Muscle layer of duodenum (tissue), 2 donors: ENCODE measurements around the gene EIF4ENIF1.
"Not testable (repeated sequence)": the region's sequence is repeated elsewhere in the genome, so short reads cannot be mapped to it uniquely, and the experiment has no call there.

Experiments
- H3K27ac ChIP-seq: one replicate; pipeline ENCODE4 v1.7.0; 2013; ENCODE audit warnings: mild to moderate bottlenecking, low read length
- H3K27me3 ChIP-seq: one replicate; pipeline ENCODE4 v1.7.0; 2013; ENCODE audit warnings: low read depth, mild to moderate bottlenecking, control low read depth, low read length
- H3K36me3 ChIP-seq, 2 donors: one replicate each; pipeline ENCODE4 v1.7.0; 2013; ENCODE audit warnings: low read length in 2 of 2, control low read depth in 1 of 2, mild to moderate bottlenecking in 1 of 2; ENCODE audit not compliant: insufficient read depth in 2 of 2, control insufficient read depth in 1 of 2
- H3K4me1 ChIP-seq, 2 donors: one replicate each; pipeline ENCODE4 v1.7.0; 2013; ENCODE audit warnings: low read length in 2 of 2, mild to moderate bottlenecking in 2 of 2, control low read depth in 1 of 2, moderate library complexity in 1 of 2; ENCODE audit not compliant: insufficient read depth in 2 of 2, control insufficient read depth in 1 of 2
- H3K4me3 ChIP-seq, 2 donors: one replicate each; pipeline ENCODE4 v1.7.0; 2013; ENCODE audit warnings: low read length in 2 of 2, low read depth in 1 of 2, mild to moderate bottlenecking in 1 of 2
- H3K9me3 ChIP-seq, 2 donors: one replicate each; pipeline ENCODE4 v1.7.0; 2013; ENCODE audit warnings: low read length in 2 of 2, control low read depth in 1 of 2, mild to moderate bottlenecking in 1 of 2; ENCODE audit not compliant: control insufficient read depth in 1 of 2
- donor health status: healthy.

EIF4ENIF1 gene, protein sequence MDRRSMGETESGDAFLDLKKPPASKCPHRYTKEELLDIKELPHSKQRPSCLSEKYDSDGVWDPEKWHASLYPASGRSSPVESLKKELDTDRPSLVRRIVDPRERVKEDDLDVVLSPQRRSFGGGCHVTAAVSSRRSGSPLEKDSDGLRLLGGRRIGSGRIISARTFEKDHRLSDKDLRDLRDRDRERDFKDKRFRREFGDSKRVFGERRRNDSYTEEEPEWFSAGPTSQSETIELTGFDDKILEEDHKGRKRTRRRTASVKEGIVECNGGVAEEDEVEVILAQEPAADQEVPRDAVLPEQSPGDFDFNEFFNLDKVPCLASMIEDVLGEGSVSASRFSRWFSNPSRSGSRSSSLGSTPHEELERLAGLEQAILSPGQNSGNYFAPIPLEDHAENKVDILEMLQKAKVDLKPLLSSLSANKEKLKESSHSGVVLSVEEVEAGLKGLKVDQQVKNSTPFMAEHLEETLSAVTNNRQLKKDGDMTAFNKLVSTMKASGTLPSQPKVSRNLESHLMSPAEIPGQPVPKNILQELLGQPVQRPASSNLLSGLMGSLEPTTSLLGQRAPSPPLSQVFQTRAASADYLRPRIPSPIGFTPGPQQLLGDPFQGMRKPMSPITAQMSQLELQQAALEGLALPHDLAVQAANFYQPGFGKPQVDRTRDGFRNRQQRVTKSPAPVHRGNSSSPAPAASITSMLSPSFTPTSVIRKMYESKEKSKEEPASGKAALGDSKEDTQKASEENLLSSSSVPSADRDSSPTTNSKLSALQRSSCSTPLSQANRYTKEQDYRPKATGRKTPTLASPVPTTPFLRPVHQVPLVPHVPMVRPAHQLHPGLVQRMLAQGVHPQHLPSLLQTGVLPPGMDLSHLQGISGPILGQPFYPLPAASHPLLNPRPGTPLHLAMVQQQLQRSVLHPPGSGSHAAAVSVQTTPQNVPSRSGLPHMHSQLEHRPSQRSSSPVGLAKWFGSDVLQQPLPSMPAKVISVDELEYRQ

DNA sequence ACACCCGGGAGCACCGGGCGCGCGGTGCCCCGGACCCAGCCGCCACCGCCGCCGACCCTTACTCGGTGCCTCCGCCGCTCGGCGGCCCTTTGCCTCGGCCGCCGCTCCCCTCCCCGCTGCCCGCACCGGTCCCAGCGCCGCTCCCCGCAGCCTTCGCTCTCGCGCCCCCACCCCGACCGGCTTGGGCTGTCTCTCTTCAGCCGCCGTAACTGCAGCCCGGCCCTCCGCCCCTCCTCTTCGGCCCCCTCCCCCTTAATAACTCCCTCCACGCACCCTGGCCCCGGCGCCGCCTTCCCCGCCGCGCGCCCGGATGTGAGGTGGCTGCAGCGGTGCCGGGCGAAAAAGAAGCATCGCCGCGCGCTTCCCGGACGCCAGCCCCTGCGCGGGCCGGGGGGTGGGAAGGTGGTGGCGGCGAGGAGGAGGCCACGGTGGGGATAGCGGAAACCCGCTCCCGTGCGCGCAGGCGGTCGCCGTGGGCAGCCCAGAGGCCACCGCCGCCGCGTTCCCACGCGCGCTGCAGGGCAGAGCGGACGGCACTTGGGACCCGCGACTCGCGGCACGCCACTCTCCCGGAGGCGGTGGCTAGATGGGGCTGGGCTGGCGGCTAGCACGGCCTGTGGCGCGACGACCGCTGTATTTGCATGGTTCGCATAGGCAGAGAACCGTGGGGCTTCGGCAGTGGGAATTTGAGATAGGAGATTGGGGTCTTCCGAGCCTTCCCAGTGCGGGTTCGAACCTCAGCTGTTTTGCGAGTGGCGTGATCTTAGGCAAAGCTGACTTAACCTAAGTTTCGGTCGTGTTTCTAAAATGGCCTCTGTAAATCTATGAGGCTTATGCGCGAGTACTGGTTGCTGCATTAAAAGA, at the start of gene EIF4ENIF1:
Gene EIF4ENIF1, minus strand, starts transcription at position 211 of the 864 bp plus-strand sequence. CDS start 1,124 bp downstream, outside the sequence.
- Histone ChIP-seq H3K4me1 (peaks cover 10 to 23% of the 10 kb centered on the region in 2 donors), H3K4me3 (peak within 1 kb of the TSS; percentile 81 to 87)

DNA sequence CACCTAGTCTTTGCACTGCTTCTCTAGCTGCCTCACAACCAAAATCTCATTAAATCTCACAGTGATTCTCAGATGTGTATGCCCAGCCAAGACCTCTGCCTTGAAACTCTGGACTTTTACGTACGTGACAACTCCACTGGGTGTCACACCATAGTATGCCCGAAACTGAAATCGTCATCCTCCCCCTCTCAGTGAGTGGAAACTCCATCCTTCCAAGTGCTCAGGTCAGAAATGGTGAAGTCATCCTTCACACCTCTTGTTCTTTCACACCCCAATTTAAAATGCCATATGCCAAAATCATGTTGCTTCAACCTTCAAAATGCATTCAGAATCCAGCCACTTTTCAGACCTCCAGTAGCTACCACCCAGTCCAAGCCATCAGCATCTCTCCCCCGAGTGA, 49.2 kb upstream of the EIF4ENIF1 start:
- H3K27me3 ChIP-seq = no peaks in the 10 kb centered on the region
- H3K27ac ChIP-seq = no peak overlapping the region

More for the DNA sequence above, at the start of gene EIF4ENIF1:
- H3K36me3 ChIP-seq = peaks cover 0 to 10% of the 10 kb centered on the region in 2 donors
- H3K27ac ChIP-seq = peak within 1 kb of the TSS; percentile 97
- H3K27me3 ChIP-seq = no peaks in the 10 kb centered on the region
- H3K9me3 ChIP-seq = no peaks in the 10 kb centered on the region

DNA sequence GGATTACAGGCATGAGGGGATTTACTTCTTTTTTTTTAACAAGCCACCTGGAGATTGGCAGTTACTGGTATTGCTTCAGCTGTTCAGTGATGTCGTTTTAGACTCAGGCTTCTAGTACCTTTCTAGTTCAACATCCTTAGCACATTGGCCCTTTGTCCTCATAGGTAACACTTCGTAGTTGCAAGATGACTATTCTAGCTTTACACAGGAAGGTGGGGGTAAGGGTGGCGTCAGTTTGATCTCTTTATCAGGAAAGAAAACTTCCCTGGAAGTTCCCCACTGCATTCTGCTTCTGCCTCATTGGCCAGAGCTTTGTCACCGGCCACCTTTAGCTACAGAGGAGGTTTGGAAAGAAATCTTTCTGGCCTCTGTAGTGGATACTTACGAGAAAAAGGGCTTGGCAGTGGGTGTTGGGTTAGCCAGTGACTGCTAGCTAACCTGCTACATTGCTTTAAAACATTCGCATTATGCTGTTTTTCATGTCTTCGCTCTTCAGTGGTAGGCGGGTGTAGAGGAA, 47.4 kb upstream of the EIF4ENIF1 start:
- Histone ChIP-seq H3K27me3 (no peaks in the 10 kb centered on the region), H3K4me1 (peaks cover 0 to 5% of the 10 kb centered on the region in 2 donors), H3K9me3 (no peaks in the 10 kb centered on the region), H3K27ac (no peak overlapping the region), H3K4me3 (no peak overlapping the region), H3K36me3 (peaks cover 0 to 8% of the 10 kb centered on the region in 2 donors)

More for the DNA sequence above, 49.2 kb upstream of the EIF4ENIF1 start:
- Histone ChIP-seq H3K4me3 (no peak overlapping the region), H3K36me3 (peaks cover 0 to 8% of the 10 kb centered on the region in 2 donors), H3K4me1 (no peaks in the 10 kb centered on the region), H3K9me3 (no peaks in the 10 kb centered on the region)

DNA sequence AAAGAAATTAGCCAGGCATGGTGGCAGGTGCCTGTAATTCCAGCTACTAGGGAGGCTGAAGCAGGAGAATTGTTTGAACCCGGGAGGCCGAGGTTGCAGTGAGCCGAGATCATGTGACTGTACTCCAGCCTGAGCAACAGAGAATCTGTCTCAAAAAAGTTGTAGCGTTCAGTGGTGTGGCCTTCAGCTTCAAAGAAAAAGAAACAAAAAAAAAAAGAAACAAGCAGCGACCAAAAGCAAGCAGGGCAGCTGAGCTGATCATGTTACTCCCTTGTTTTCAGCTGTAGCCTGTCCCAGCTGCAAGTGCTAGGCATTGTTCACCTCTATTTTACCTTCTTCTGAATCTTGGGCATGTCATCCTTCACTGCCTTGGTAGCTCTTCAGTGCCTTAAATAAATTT, 43.7 kb upstream of the EIF4ENIF1 start:
- H3K9me3 ChIP-seq = no peaks in the 10 kb centered on the region
- no peaks in the 10 kb centered on the region for H3K27me3 ChIP-seq
- no peak overlapping the region for H3K27ac ChIP-seq
- H3K4me1 ChIP-seq = peaks cover 0 to 20% of the 10 kb centered on the region in 2 donors
- H3K4me3 ChIP-seq = no peak overlapping the region
- H3K36me3 ChIP-seq = no peaks in the 10 kb centered on the region

DNA sequence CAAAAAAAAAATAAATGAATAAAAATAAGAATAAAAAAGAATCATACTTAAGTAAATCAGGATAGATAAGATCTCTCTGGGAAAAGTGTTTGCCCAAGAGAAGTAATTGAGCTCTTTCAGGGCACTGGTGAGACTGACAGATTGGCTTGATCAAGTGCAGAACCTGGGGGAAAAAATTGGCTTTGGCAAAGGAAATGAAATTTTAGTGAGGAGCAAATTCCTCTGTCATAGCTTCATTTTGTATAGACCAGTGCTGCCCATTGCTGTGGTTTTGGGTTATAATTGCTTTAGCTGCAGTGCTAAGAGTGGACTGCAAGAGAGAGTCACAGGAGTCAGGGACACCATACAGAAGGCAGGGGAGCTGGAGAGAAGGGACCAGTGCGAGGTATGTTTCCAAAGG, 42.4 kb upstream of the EIF4ENIF1 start:
- H3K9me3 ChIP-seq = no peaks in the 10 kb centered on the region
- no peaks in the 10 kb centered on the region for H3K27me3 ChIP-seq
- H3K27ac ChIP-seq = no peak overlapping the region
- no peak overlapping the region for H3K4me3 ChIP-seq
- H3K36me3 ChIP-seq = no peaks in the 10 kb centered on the region
- peaks cover 0 to 20% of the 10 kb centered on the region in 2 donors for H3K4me1 ChIP-seq

DNA sequence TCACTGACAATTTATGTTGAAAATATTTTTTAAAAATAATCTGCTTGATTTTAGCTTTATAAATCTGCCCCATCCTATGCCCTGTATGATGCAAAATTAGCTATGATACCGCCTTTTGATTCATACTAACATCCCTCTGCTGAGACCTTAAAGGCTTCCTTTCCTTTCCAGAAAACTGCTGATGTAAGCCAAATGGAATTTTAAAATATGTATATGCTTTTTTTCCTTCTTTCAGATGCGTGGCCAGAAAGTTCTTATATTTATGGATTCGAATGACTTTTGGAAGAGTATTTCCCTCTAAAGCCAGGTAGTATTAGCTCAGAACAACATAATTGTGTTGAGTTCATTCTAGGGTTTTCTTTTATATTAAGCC, 41.2 kb upstream of the EIF4ENIF1 start:
- H3K27ac ChIP-seq = peak overlapping the region; percentile 37
- no peak overlapping the region for H3K4me3 ChIP-seq
- H3K27me3 ChIP-seq = no peaks in the 10 kb centered on the region

DNA sequence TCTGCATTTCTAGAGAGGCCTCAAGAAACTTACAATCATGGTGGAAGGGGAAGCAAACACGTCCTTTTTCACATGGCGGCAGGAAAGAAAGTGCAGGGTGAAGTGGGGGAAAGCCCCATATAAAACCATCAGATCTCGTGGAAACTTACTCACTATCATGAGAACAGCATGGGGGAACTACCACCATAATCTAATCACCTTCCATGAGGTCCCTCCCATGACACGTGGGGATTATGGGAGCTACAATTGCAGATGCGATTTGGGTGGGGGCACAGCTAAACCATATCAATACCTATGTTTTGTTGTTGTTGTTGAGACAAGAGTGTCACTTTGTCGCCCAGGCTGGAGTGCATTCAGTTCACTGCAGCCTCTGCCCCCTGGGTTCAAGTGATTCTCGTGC, 36.6 kb upstream of the EIF4ENIF1 start:
- no peak overlapping the region for H3K27ac ChIP-seq
- H3K4me1 ChIP-seq = peaks cover 0 to 13% of the 10 kb centered on the region in 2 donors
- H3K4me3 ChIP-seq = no peak overlapping the region
- H3K9me3 ChIP-seq = no peaks in the 10 kb centered on the region
- no peaks in the 10 kb centered on the region for H3K27me3 ChIP-seq
- no peaks in the 10 kb centered on the region for H3K36me3 ChIP-seq

More for the DNA sequence above, 41.2 kb upstream of the EIF4ENIF1 start:
- peaks cover 0 to 20% of the 10 kb centered on the region in 2 donors for H3K4me1 ChIP-seq
- no peaks in the 10 kb centered on the region for H3K36me3 ChIP-seq
- H3K9me3 ChIP-seq = no peaks in the 10 kb centered on the region

DNA sequence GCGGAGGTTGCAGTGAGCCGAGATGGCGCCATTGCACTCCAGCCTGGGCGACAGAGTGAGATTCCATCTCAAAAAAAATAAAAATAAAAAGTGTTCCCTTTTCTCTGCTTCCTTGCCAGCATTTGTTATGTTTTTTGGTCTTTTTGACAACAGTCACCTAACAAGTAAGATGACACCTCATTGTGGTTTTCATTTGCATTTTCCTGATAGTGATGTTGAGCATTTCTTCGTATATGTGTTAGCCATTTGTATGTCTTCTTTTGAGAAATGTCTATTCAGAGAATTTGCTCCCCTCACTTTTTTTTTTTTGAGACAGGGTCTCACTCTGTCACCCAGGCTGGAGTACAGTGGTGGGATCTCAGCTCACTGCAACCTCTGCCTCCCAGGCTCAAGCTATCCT, 34.5 kb upstream of the EIF4ENIF1 start:
- not testable (repeated sequence) for H3K27me3 ChIP-seq, H3K27ac ChIP-seq, H3K9me3 ChIP-seq, H3K4me1 ChIP-seq, H3K36me3 ChIP-seq, H3K4me3 ChIP-seq

DNA sequence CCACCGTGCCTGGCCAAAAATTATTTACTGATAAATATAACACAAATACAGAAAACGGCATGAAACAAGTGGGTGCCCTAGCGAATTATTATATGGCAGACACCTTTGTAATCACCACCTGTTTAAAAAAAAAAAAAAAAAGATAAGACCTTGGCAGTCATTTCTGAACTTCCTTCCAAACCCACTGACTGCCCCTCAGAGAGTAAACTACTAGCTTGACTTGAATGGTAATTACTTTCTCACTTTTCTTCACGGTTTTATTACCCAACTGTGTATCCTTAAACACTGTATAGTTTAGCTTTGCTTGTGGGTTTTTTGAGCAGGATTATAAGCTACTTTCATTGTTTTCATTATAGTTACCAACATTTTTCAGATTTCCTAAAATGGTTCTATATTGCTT, 30.4 kb upstream of the EIF4ENIF1 start:
- H3K9me3 ChIP-seq = no peaks in the 10 kb centered on the region
- no peaks in the 10 kb centered on the region for H3K36me3 ChIP-seq
- H3K27me3 ChIP-seq = no peaks in the 10 kb centered on the region
- H3K27ac ChIP-seq = no peak overlapping the region
- no peak overlapping the region for H3K4me3 ChIP-seq
- no peaks in the 10 kb centered on the region for H3K4me1 ChIP-seq

DNA sequence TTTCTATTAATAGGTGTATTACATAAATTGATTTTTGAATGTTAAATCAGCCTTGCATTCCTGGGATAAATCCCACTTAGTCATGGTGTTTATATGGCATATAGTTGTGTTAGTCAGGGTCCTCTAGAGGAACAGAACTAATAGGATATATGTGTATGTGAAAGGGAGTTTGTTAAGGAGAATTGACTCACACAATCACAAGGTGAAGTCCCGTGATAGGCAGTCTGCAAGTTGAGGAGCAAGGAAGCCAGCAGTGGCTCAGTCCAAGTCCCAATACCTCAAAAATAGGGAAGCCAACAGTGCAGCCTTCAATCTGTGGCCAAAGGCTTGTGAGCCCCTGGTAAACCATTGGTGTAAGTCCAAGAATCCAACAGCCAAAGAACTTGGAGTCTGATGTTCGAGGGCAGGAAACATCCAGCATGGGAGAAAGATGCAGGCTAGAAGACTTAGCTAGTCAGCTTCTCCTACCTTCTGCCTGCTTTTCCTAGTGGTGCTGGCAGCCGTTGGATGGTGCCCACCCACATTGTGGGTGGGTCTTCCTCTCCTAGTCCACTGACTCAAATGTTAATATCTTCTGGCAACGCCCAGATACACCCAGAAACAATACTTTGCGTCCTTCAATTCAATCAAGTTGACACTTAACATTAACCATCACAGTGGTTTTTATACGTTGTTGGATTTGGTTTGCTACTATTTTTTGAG, 19.6 kb upstream of the EIF4ENIF1 start:
- Histone ChIP-seq H3K9me3 (no peaks in the 10 kb centered on the region), H3K4me1 (no peaks in the 10 kb centered on the region), H3K4me3 (no peak overlapping the region), H3K36me3 (peaks cover 0 to 7% of the 10 kb centered on the region in 2 donors), H3K27ac (no peak overlapping the region), H3K27me3 (no peaks in the 10 kb centered on the region)
